Mammary epithelial cell (primary cell): ENCODE measurements around the gene IGFBP5.

ENCODE experiments used
- CTCF ChIP-seq, 2 donors: IDR thresholded peaks in 1 of 2; conservative IDR thresholded peaks in 1 of 2; 2 replicates each; pipeline ENCODE4 v1.5.1; 2011 to 2012; ENCODE audit warnings: inconsistent platforms in 2 of 2, low read length in 2 of 2, mild to moderate bottlenecking in 2 of 2, control low read depth in 1 of 2, low read depth in 1 of 2; ENCODE audit not compliant: insufficient read depth in 1 of 2; ENCODE audit errors: extremely low read depth in 1 of 2
- EZH2 ChIP-seq: IDR thresholded peaks from 2 replicates; pipeline ENCODE4 v1.6.1; 2012; ENCODE audit warnings: low read length, inconsistent platforms, borderline replicate concordance

GRCh38 chr2:216649574-216649973 lies 45.8 kb downstream of the IGFBP5 start:
- TF ChIP-seq CTCF (conservative IDR thresholded peaks at IDR 0.05 in 1 of 2, IDR thresholded peaks at IDR 0.05 in 1 of 2; ENCODE audit: extremely low read depth in 1 of 2, insufficient read depth in 1 of 2, low read depth in 1 of 2, low read length in 2 of 2) = no peak
- TF ChIP-seq EZH2 = no peak
